Coronary artery (tissue), 2 donors: ENCODE data around the gene DIP2C.
"Not testable (repeated sequence)": the region's sequence is repeated elsewhere in the genome, so short reads cannot be mapped to it uniquely, and the experiment has no call there.

ENCODE experiments used
- DNase-seq: peaks from one replicate; pipeline ENCODE4 v3.0.0-alpha.2; 2017; ENCODE audit warnings: low spot score
- H3K27ac ChIP-seq, 2 donors: fragments of 200-600 bp; sonication (generic); one replicate each; pipeline ENCODE4 v1.5.1; 2016 to 2019
- H3K4me3 ChIP-seq: fragments of 200-600 bp; sonication (generic); 2 replicates; pipeline ENCODE4 v1.5.1; 2016; ENCODE audit warnings: mild to moderate bottlenecking, moderate library complexity
- CTCF ChIP-seq: fragments of 200-600 bp; sonication (generic); IDR thresholded peaks from one replicate; pipeline ENCODE4 v1.5.1; 2019; ENCODE audit warnings: antibody characterized with exemption

The DIP2C gene

GRCh38 chr10:273088-273487, 416.4 kb downstream of the DIP2C start:
- H3K4me3 ChIP-seq, result no peak overlapping the region
- TF ChIP-seq CTCF, result no peak
- DNase-seq, result no peak
- no peak overlapping the region for H3K27ac ChIP-seq

GRCh38 chr10:271722-272121, 417.7 kb downstream of the DIP2C start:
- no peak for TF ChIP-seq CTCF
- DNase-seq, result no peak
- Histone ChIP-seq H3K4me3 (no peak overlapping the region), H3K27ac (no peak overlapping the region)

GRCh38 chr10:271201-271600, 418.3 kb downstream of the DIP2C start:
- Histone ChIP-seq H3K4me3 (no peak overlapping the region), H3K27ac (no peak overlapping the region)
- no peak for DNase-seq
- no peak for TF ChIP-seq CTCF

GRCh38 chr10:269440-270074, 419.9 kb downstream of the DIP2C start:
- DNase-seq, result no peak
- no peak for TF ChIP-seq CTCF
- no peak overlapping the region for H3K4me3 ChIP-seq
- H3K27ac ChIP-seq, result no peak overlapping the region

- TF ChIP-seq CTCF, result no peak
- H3K27ac ChIP-seq, result no peak overlapping the region
- H3K4me3 ChIP-seq, result no peak overlapping the region
- no peak for DNase-seq
These were observed 421.8 kb downstream of the DIP2C start for GRCh38 chr10:267705-268104.

- no peak overlapping the region for H3K27ac ChIP-seq
- no peak for TF ChIP-seq CTCF
- DNase-seq, result no peak
- peak overlapping the region; percentile 3 for H3K4me3 ChIP-seq
These were observed 422.5 kb downstream of the DIP2C start for GRCh38 chr10:266974-267425.

- DNase-seq, H3K27ac ChIP-seq, H3K4me3 ChIP-seq: not testable (repeated sequence)
These were observed 423.5 kb downstream of the DIP2C start for GRCh38 chr10:265816-266588.

GRCh38 chr10:265074-265440, 424.4 kb downstream of the DIP2C start:
- DNase-seq, H3K27ac ChIP-seq: not testable (repeated sequence)

GRCh38 chr10:264160-265073, 425.1 kb downstream of the DIP2C start:
- not testable (repeated sequence) for H3K27ac ChIP-seq, H3K4me3 ChIP-seq, DNase-seq

More at GRCh38 chr10:265074-265440, 424.4 kb downstream of the DIP2C start:
- H3K4me3 ChIP-seq, result not testable (repeated sequence)
